Measurements from ENCODE around the gene KDM5B. TPM values are rescaled to one million over a fixed set of nuclear protein-coding genes. Genes with fewer than 3 reads are reported as not detected.
A peak's percentile ranks its signal among the peaks of the same experiment; 100 is the strongest.

KDM5B gene
- total and polyA plus RNA-seq, 2 experiments from 2014 or later: 175 to 202 TPM

DNA sequence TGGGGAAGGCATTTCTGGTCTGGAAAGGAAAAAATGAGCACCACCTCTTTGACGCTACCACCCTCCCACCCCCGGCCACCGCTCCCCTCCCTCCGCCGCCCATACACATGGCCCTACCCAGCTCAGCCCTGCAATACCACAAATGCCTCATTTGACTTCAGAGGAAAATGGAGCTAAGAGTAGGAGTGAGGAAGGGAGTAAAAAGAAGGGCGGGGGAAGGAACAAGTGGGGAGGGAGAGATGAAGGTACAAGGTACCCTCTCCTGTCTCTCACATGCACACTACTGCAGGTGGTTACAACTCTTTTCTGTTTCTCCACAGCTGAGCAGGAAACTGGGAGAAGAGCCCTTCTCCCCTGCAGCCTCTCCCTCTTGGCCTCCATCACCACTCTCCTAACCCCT lies 105.0 kb downstream of the KDM5B start (continued):
- TF ChIP-seq, protein P1, sequence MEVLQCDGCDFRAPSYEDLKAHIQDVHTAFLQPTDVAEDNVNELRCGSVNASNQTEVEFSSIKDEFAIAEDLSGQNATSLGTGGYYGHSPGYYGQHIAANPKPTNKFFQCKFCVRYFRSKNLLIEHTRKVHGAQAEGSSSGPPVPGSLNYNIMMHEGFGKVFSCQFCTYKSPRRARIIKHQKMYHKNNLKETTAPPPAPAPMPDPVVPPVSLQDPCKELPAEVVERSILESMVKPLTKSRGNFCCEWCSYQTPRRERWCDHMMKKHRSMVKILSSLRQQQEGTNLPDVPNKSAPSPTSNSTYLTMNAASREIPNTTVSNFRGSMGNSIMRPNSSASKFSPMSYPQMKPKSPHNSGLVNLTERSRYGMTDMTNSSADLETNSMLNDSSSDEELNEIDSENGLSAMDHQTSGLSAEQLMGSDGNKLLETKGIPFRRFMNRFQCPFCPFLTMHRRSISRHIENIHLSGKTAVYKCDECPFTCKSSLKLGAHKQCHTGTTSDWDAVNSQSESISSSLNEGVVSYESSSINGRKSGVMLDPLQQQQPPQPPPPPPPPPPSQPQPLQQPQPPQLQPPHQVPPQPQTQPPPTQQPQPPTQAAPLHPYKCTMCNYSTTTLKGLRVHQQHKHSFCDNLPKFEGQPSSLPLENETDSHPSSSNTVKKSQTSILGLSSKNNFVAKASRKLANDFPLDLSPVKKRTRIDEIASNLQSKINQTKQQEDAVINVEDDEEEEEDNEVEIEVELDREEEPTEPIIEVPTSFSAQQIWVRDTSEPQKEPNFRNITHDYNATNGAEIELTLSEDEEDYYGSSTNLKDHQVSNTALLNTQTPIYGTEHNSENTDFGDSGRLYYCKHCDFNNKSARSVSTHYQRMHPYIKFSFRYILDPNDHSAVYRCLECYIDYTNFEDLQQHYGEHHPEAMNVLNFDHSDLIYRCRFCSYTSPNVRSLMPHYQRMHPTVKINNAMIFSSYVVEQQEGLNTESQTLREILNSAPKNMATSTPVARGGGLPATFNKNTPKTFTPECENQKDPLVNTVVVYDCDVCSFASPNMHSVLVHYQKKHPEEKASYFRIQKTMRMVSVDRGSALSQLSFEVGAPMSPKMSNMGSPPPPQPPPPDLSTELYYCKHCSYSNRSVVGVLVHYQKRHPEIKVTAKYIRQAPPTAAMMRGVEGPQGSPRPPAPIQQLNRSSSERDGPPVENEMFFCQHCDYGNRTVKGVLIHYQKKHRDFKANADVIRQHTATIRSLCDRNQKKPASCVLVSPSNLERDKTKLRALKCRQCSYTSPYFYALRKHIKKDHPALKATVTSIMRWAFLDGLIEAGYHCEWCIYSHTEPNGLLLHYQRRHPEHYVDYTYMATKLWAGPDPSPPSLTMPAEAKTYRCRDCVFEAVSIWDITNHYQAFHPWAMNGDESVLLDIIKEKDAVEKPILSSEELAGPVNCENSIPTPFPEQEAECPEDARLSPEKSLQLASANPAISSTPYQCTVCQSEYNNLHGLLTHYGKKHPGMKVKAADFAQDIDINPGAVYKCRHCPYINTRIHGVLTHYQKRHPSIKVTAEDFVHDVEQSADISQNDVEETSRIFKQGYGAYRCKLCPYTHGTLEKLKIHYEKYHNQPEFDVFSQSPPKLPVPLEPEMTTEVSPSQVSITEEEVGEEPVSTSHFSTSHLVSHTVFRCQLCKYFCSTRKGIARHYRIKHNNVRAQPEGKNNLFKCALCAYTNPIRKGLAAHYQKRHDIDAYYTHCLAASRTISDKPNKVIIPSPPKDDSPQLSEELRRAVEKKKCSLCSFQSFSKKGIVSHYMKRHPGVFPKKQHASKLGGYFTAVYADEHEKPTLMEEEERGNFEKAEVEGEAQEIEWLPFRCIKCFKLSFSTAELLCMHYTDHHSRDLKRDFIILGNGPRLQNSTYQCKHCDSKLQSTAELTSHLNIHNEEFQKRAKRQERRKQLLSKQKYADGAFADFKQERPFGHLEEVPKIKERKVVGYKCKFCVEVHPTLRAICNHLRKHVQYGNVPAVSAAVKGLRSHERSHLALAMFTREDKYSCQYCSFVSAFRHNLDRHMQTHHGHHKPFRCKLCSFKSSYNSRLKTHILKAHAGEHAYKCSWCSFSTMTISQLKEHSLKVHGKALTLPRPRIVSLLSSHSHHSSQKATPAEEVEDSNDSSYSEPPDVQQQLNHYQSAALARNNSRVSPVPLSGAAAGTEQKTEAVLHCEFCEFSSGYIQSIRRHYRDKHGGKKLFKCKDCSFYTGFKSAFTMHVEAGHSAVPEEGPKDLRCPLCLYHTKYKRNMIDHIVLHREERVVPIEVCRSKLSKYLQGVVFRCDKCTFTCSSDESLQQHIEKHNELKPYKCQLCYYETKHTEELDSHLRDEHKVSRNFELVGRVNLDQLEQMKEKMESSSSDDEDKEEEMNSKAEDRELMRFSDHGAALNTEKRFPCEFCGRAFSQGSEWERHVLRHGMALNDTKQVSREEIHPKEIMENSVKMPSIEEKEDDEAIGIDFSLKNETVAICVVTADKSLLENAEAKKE (CRISPR knock-in tag; IDR thresholded peaks at IDR 0.05): no peak

DNA sequence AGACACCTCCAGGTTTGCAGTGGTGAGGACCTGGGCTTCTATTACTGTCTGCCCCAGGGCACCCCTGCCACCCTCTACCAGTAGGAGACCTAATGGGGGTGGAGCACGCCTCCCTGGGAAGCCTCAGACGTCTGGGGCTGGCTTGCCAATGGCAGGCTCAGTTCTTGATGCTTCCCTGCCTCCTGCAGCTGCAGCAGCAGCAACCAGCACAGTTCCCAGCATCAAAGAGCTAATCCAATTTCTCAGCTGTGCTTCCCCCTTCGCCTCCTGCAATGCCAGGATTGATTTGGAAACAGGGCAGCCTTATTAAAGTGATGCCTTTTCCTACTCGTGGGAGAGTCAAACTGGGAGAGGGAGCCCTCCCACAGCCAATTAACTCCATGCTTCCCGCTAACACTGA lies 106.1 kb downstream of the KDM5B start:
- Mint-ChIP-seq H3K27me3 (ENCODE audit: insufficient read depth, low read depth, poor library complexity) (peaks cover 7% of the 10 kb centered on the region), H3K9me3 (no peaks in the 10 kb centered on the region), H3K27ac (no peak overlapping the region), H3K36me3 (ENCODE audit: low read depth) (no peaks in the 10 kb centered on the region), H3K4me3 (no peak overlapping the region), H3K4me1 (peaks cover 22% of the 10 kb centered on the region)
- no peak overlapping the region for H3K4me2 ChIP-seq
- peaks cover 30% of the 10 kb centered on the region; the same call in 1 of the 2 replicates for H4K20me1 ChIP-seq (replicated peaks; ENCODE audit: insufficient read depth)
- peaks cover 17% of the 10 kb centered on the region for H3K4me1 ChIP-seq (ENCODE audit: insufficient read depth)
- H2AFZ ChIP-seq: no peak overlapping the region
- H3K36me3 ChIP-seq (ENCODE audit: insufficient read depth): no peaks in the 10 kb centered on the region
- ATAC-seq: peak; percentile 9; the same call in 1 of the 3 replicates
- H3K27ac ChIP-seq (ENCODE audit: low read depth): no peak overlapping the region
- 0 out of 2 replicates have a peak, but pooled peaks cover 2% of the 10 kb centered on the region for H3F3A ChIP-seq (replicated peaks; ENCODE audit: low read depth)
- no peak for DNase-seq (ENCODE audit: low spot score)
- H3K9me2 ChIP-seq (ENCODE audit: insufficient read depth): no peaks in the 10 kb centered on the region
- no peaks in the 10 kb centered on the region for H3K27me3 ChIP-seq (ENCODE audit: insufficient read depth)
- H3K4me3 ChIP-seq: no peak overlapping the region
- H3K79me2 ChIP-seq (replicated peaks; ENCODE audit: insufficient read depth): no peaks in the 10 kb centered on the region
- TF ChIP-seq, protein P1 (CRISPR knock-in tag; IDR thresholded peaks at IDR 0.05): no peak
- TF ChIP-seq EZH2 (IDR thresholded peaks at IDR 0.05; ENCODE audit: low read depth, unreplicated experiment) (no peak), JUNB (IDR thresholded peaks at IDR 0.05; ENCODE audit: unreplicated experiment) (no peak), EZH2phosphoT487 (IDR thresholded peaks at IDR 0.05; ENCODE audit: unreplicated experiment) (no peak), ZNF331 (CRISPR knock-in tag; IDR thresholded peaks at IDR 0.05; ENCODE audit: low read depth) (no peak)
- TF ChIP-seq, protein P2, sequence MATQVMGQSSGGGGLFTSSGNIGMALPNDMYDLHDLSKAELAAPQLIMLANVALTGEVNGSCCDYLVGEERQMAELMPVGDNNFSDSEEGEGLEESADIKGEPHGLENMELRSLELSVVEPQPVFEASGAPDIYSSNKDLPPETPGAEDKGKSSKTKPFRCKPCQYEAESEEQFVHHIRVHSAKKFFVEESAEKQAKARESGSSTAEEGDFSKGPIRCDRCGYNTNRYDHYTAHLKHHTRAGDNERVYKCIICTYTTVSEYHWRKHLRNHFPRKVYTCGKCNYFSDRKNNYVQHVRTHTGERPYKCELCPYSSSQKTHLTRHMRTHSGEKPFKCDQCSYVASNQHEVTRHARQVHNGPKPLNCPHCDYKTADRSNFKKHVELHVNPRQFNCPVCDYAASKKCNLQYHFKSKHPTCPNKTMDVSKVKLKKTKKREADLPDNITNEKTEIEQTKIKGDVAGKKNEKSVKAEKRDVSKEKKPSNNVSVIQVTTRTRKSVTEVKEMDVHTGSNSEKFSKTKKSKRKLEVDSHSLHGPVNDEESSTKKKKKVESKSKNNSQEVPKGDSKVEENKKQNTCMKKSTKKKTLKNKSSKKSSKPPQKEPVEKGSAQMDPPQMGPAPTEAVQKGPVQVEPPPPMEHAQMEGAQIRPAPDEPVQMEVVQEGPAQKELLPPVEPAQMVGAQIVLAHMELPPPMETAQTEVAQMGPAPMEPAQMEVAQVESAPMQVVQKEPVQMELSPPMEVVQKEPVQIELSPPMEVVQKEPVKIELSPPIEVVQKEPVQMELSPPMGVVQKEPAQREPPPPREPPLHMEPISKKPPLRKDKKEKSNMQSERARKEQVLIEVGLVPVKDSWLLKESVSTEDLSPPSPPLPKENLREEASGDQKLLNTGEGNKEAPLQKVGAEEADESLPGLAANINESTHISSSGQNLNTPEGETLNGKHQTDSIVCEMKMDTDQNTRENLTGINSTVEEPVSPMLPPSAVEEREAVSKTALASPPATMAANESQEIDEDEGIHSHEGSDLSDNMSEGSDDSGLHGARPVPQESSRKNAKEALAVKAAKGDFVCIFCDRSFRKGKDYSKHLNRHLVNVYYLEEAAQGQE (IDR thresholded peaks at IDR 0.05; ENCODE audit: unreplicated experiment): no peak
